HepG2 (cell line): ENCODE data around the gene HLA-DRA. TPM values are rescaled to one million over a fixed set of nuclear protein-coding genes. Genes with fewer than 3 reads are reported as not detected.

ENCODE experiments used
- HMGXB4 ChIP-seq, 2 experiments: sonication (generic) in 1 of 2; formaldehyde crosslinking in 1 of 2; IDR thresholded peaks; 2 replicates each; pipeline versions ENCODE4 v1.4.0 to v1.6.1; 2018 to 2020; ENCODE audit warnings: missing genetic modification reagents in 2 of 2, borderline replicate concordance in 1 of 2, low read depth in 1 of 2, mild to moderate bottlenecking in 1 of 2, missing biosample characterization in 1 of 2
- KLF11 ChIP-seq: IDR thresholded peaks from 2 replicates; pipeline ENCODE4 v1.6.1; 2016; ENCODE audit warnings: missing compliant biosample characterization
- PPARG ChIP-seq: conservative IDR thresholded peaks from 2 replicates; pipeline ENCODE4 v1.6.1; 2016; ENCODE audit warnings: missing biosample characterization, missing genetic modification reagents
- RAD21 ChIP-seq: fragments of 450-650 bp; formaldehyde crosslinking; IDR thresholded peaks from 2 replicates; pipeline ENCODE4 v1.5.0; 2020; ENCODE audit warnings: mild to moderate bottlenecking
- STAG1 ChIP-seq: sonication (generic); formaldehyde crosslinking; IDR thresholded peaks from 2 replicates; pipeline ENCODE4 v1.4.0; 2020; ENCODE audit warnings: missing genetic modification reagents
- ZBED4 ChIP-seq: sonication (generic); formaldehyde crosslinking; IDR thresholded peaks from 2 replicates; pipeline ENCODE4 v1.4.0; 2020; ENCODE audit warnings: missing genetic modification reagents, borderline replicate concordance
- ZNF513 ChIP-seq: sonication (generic); formaldehyde crosslinking; conservative IDR thresholded peaks from 2 replicates; pipeline ENCODE4 v1.5.0; 2020; ENCODE audit warnings: missing genetic modification reagents
- ZNF644 ChIP-seq: IDR thresholded peaks from 2 replicates; pipeline ENCODE4 v1.6.1; 2016; ENCODE audit warnings: low read depth
- ZNF792 ChIP-seq: IDR thresholded peaks from 2 replicates; pipeline ENCODE4 v1.6.1; 2016
- ZSCAN9 ChIP-seq: IDR thresholded peaks from 2 replicates; pipeline ENCODE4 v1.6.1; 2016; ENCODE audit warnings: borderline replicate concordance
- ZUFSP ChIP-seq: sonication (generic); formaldehyde crosslinking; IDR thresholded peaks from 2 replicates; pipeline ENCODE4 v1.9.0; 2021; ENCODE audit warnings: missing genetic modification reagents, mild to moderate bottlenecking, borderline replicate concordance
- polyA plus RNA-seq, 8 experiments: library from polyadenylated mRNA; depleted of rRNA in 3 of 8; stranded (reverse) in 7 of 8; unstranded in 1 of 8; fragments of >200 nt; fragmentation: Illumina TruSeq in 4 of 8; extraction: Trizol in 4 of 8; gene quantifications; 2 replicates each; pipeline versions ENCODE4 v1.2.1 to v1.2.3, GENCODE V29; 2011 to 2016; ENCODE audit warnings: low read depth in 4 of 8, missing spikeins in 1 of 8, mixed read lengths in 1 of 8; ENCODE audit not compliant: insufficient read depth in 1 of 8
- total RNA-seq, 5 experiments: library from RNA; depleted of rRNA; stranded (reverse); fragments of >200 nt; fragmentation: Illumina TruSeq; extraction: Trizol; gene quantifications; 2 replicates each; pipeline ENCODE4 v1.2.3, GENCODE V29; 2016; ENCODE audit warnings: low read depth in 1 of 5
- TF ChIP-seq, protein P1 (sequence below): IDR thresholded peaks from 2 replicates; pipeline ENCODE4 v1.6.1; 2016; ENCODE audit warnings: low read depth, borderline replicate concordance
- TF ChIP-seq, protein P2 (sequence below): sonication (generic); formaldehyde crosslinking; IDR thresholded peaks from 2 replicates; pipeline ENCODE4 v1.5.0; 2020; ENCODE audit warnings: missing genetic modification reagents, mild to moderate bottlenecking, borderline replicate concordance
- TF ChIP-seq, protein P3 (sequence below): IDR thresholded peaks from 2 replicates; pipeline ENCODE4 v1.4.0; 2020; ENCODE audit warnings: mild to moderate bottlenecking, missing genetic modification reagents

Gene HLA-DRA
- total and polyA plus RNA-seq, 2 of the 13 experiments (the other 11 are each of a cell fraction or from before 2014, with no cell fraction given), result not detected

DNA sequence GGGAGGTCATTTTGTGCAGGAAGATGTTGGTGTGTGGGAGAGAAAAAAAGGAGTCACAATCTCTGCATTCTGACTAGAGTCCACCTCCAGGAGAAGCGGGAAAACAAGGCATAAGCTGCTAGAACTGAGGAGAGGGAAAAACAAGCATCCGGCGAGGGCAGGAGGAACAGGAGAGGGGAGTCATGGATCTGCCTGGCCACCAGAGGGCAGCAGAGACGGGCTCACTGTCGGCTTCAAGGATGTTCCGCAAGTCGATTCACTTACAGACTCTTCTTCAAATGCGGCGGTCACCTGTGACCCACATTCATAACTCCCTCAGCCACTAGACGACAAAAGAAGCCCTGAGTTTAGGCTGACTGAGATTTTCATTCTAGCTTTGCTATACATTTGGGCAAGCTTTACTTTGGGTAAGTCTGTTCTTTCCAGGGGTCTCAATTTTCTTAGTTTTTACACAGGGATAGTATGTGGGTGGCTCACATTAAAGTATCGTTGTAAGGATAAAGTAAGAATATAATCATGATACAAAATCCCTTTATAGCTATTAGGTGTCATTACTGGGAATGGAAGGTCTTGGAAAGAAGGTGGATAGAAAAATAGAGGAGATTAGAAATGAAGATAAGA is 26.1 kb upstream of the HLA-DRA start (continued):
- TF ChIP-seq ZNF513 (no peak), ZNF644 (CRISPR knock-in tag) (no peak), ZSCAN9 (CRISPR knock-in tag) (0 out of 2 replicates have a peak, but pooled peaks have one; percentile 29), ZUFSP (no peak), ZBED4 (CRISPR knock-in tag) (peak; percentile 49; the same call in 1 of the 2 replicates), STAG1 (CRISPR knock-in tag) (peak; percentile 88), PPARG (CRISPR knock-in tag) (peak; percentile 33; the same call in 1 of the 2 replicates), RAD21 (CRISPR knock-in tag) (peak; percentile 85), HMGXB4 (CRISPR knock-in tag; IDR thresholded peaks at IDR 0.05; ENCODE audit: borderline replicate concordance in 1 of 2, low read depth in 1 of 2) (peak in 1 of 2 experiments; percentile 49; a peak in 1 of 4 replicates), KLF11 (CRISPR knock-in tag) (no peak), ZNF792 (CRISPR knock-in tag) (0 out of 2 replicates have a peak, but pooled peaks have one; percentile 32)
- TF ChIP-seq, protein P1, sequence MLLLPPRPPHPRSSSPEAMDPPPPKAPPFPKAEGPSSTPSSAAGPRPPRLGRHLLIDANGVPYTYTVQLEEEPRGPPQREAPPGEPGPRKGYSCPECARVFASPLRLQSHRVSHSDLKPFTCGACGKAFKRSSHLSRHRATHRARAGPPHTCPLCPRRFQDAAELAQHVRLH, result 0 out of 2 replicates have a peak, but pooled peaks have one; percentile 18
- TF ChIP-seq, protein P2, sequence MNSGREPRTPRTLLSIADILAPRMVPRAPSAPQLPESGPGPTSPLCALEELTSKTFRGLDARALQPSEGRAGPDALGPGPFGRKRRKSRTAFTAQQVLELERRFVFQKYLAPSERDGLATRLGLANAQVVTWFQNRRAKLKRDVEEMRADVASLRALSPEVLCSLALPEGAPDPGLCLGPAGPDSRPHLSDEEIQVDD (CRISPR knock-in tag), result 0 out of 2 replicates have a peak, but pooled peaks have one; percentile 32
- TF ChIP-seq, protein P3, sequence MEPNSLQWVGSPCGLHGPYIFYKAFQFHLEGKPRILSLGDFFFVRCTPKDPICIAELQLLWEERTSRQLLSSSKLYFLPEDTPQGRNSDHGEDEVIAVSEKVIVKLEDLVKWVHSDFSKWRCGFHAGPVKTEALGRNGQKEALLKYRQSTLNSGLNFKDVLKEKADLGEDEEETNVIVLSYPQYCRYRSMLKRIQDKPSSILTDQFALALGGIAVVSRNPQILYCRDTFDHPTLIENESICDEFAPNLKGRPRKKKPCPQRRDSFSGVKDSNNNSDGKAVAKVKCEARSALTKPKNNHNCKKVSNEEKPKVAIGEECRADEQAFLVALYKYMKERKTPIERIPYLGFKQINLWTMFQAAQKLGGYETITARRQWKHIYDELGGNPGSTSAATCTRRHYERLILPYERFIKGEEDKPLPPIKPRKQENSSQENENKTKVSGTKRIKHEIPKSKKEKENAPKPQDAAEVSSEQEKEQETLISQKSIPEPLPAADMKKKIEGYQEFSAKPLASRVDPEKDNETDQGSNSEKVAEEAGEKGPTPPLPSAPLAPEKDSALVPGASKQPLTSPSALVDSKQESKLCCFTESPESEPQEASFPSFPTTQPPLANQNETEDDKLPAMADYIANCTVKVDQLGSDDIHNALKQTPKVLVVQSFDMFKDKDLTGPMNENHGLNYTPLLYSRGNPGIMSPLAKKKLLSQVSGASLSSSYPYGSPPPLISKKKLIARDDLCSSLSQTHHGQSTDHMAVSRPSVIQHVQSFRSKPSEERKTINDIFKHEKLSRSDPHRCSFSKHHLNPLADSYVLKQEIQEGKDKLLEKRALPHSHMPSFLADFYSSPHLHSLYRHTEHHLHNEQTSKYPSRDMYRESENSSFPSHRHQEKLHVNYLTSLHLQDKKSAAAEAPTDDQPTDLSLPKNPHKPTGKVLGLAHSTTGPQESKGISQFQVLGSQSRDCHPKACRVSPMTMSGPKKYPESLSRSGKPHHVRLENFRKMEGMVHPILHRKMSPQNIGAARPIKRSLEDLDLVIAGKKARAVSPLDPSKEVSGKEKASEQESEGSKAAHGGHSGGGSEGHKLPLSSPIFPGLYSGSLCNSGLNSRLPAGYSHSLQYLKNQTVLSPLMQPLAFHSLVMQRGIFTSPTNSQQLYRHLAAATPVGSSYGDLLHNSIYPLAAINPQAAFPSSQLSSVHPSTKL (CRISPR knock-in tag), result 0 out of 2 replicates have a peak, but pooled peaks have one; percentile 17
